IMR-90 (cell line): Measurements from ENCODE around the gene PGBD1. TPM values are rescaled to one million over a fixed set of nuclear protein-coding genes. Genes with fewer than 3 reads are reported as not detected.

ENCODE experiments used
- ATAC-seq: fragments of 200-7000 bp; cut with Tn5 transposase; 2 replicates; pipeline ENCODE4 v1.9.1; 2020; ENCODE audit warnings: low read depth, mild to moderate bottlenecking, moderate library complexity
- BruUV-seq: library from RNA; stranded (reverse); fragments of 400-500 nt; replicated peaks from 2 replicates; lab custom pipeline; 2021; lab: Mats Ljungman, UMichigan
- CTCF ChIA-PET: fragments of 300-600 bp; formaldehyde crosslinking; extraction: SDS; loops from one replicate; lab custom pipeline; 2021; ENCODE audit warnings: antibody characterized with exemption; lab: Yijun Ruan, JAX
- POLR2A ChIA-PET: fragments of 300-600 bp; sonication (Branson Sonifier 250); formaldehyde crosslinking; loops from one replicate; lab custom pipeline; 2022; ENCODE audit warnings: antibody characterized with exemption; ENCODE audit not compliant: unreplicated experiment; lab: Charles Lee
- DNase-seq: peaks from one replicate; pipeline ENCODE4 v3.0.0; 2013
- H2AFZ ChIP-seq: replicated peaks from 2 replicates; pipeline ENCODE3; 2013; ENCODE audit warnings: low read length, mild to moderate bottlenecking; ENCODE audit not compliant: poor library complexity
- H2AK5ac ChIP-seq: 2 replicates; pipeline ENCODE4 v1.6.1; 2013; ENCODE audit warnings: low read depth, low read length, inconsistent platforms
- H2AK9ac ChIP-seq: replicated peaks from 2 replicates; pipeline ENCODE3; 2013; ENCODE audit warnings: mild to moderate bottlenecking, low read depth, low read length, moderate library complexity; ENCODE audit not compliant: poor library complexity
- H2BK120ac ChIP-seq: 2 replicates; pipeline ENCODE4 v1.6.1; 2013; ENCODE audit warnings: low read depth, low read length, inconsistent platforms
- H2BK15ac ChIP-seq: 3 replicates; pipeline ENCODE4 v1.6.1; 2013; ENCODE audit warnings: low read depth, low read length, inconsistent platforms
- H2BK20ac ChIP-seq: 2 replicates; pipeline ENCODE4 v1.6.1; 2013; ENCODE audit warnings: low read depth, mild to moderate bottlenecking, inconsistent platforms, low read length, moderate library complexity
- H2BK5ac ChIP-seq: 2 replicates; pipeline ENCODE4 v1.6.1; 2013; ENCODE audit warnings: mild to moderate bottlenecking, low read depth, low read length, inconsistent platforms; ENCODE audit not compliant: poor library complexity, severe bottlenecking
- H3K14ac ChIP-seq: replicated peaks from 2 replicates; pipeline ENCODE4 v1.6.1; 2013; ENCODE audit warnings: low read depth, low read length, inconsistent platforms
- H3K18ac ChIP-seq: 2 replicates; pipeline ENCODE4 v1.6.1; 2013; ENCODE audit warnings: low read depth, low read length, control low read depth
- H3K23ac ChIP-seq: 2 replicates; pipeline ENCODE4 v1.6.1; 2013; ENCODE audit warnings: low read depth, low read length, inconsistent platforms
- H3K27ac ChIP-seq: 2 replicates; pipeline ENCODE4 v1.5.1; 2013; ENCODE audit warnings: mild to moderate bottlenecking, control low read depth, low read length; ENCODE audit not compliant: insufficient read depth
- H3K27me3 ChIP-seq: 2 replicates; pipeline ENCODE4 v1.6.1; 2013; ENCODE audit warnings: low read length; ENCODE audit not compliant: control insufficient read depth, insufficient read depth
- H3K36me3 ChIP-seq: 2 replicates; pipeline ENCODE4 v1.6.1; 2013; ENCODE audit warnings: low read length, mixed read lengths; ENCODE audit not compliant: control insufficient read depth, insufficient read depth
- H3K4ac ChIP-seq: 2 replicates; pipeline ENCODE4 v1.6.1; 2013; ENCODE audit warnings: low read depth, low read length, inconsistent platforms
- H3K4me1 ChIP-seq: 2 replicates; pipeline ENCODE4 v1.6.1; 2013; ENCODE audit warnings: low read length, mixed read lengths; ENCODE audit not compliant: control insufficient read depth, insufficient read depth
- H3K4me2 ChIP-seq: 2 replicates; pipeline ENCODE4 v1.6.1; 2013; ENCODE audit warnings: low read depth, mild to moderate bottlenecking, control low read depth, low read length, moderate library complexity
- H3K4me3 ChIP-seq: 2 replicates; pipeline ENCODE4 v1.5.1; 2013; ENCODE audit warnings: low read depth, mild to moderate bottlenecking, control low read depth, low read length, moderate library complexity; ENCODE audit not compliant: insufficient read depth
- H3K56ac ChIP-seq: 2 replicates; pipeline ENCODE4 v1.6.1; 2013; ENCODE audit warnings: low read length, inconsistent platforms; ENCODE audit not compliant: insufficient read depth; ENCODE audit errors: extremely low read depth
- H3K79me1 ChIP-seq, 2 experiments: 2 replicates each; pipeline ENCODE4 v1.6.1; 2013; ENCODE audit warnings: low read length in 2 of 2, inconsistent platforms in 1 of 2, low read depth in 1 of 2
- H3K9ac ChIP-seq: 2 replicates; pipeline ENCODE4 v1.6.1; 2013; ENCODE audit warnings: low read depth, low read length, control low read depth
- H3K9me1 ChIP-seq: 2 replicates; pipeline ENCODE4 v1.6.1; 2013; ENCODE audit warnings: low read length, inconsistent platforms; ENCODE audit not compliant: insufficient read depth
- H3K9me3 ChIP-seq: 2 replicates; pipeline ENCODE4 v1.6.1; 2013; ENCODE audit warnings: low read length; ENCODE audit not compliant: control insufficient read depth, insufficient read depth
- H4K20me1 ChIP-seq: 2 replicates; pipeline ENCODE4 v1.6.1; 2013; ENCODE audit warnings: low read length, inconsistent platforms; ENCODE audit not compliant: insufficient read depth
- H4K5ac ChIP-seq: 2 replicates; pipeline ENCODE4 v1.6.1; 2013; ENCODE audit warnings: mild to moderate bottlenecking, low read depth, low read length, control low read depth
- H4K8ac ChIP-seq, 2 experiments: 2 replicates each; pipeline ENCODE4 v1.6.1; 2013; ENCODE audit warnings: low read depth in 2 of 2, low read length in 2 of 2, control low read depth in 1 of 2, inconsistent platforms in 1 of 2
- H4K91ac ChIP-seq: 2 replicates; pipeline ENCODE4 v1.6.1; 2013; ENCODE audit warnings: low read depth, low read length, inconsistent platforms; ENCODE audit not compliant: insufficient read depth
- RAD21 ChIP-seq: IDR thresholded peaks from 2 replicates; pipeline ENCODE4 v1.6.1; 2012; ENCODE audit warnings: low read length, improper control_type of control experiment
- WGBS, 2 experiments: methylation state at CpG; one replicate each; pipeline versions ENCODE4 v1.1.5 to v1.1.7; 2013; ENCODE audit warnings: missing lambda C conversion rate in 2 of 2; ENCODE audit not compliant: insufficient read length in 1 of 2; ENCODE audit errors: extremely low coverage in 2 of 2; 5-methylcytosine and 5-hydroxymethylcytosine counted together
- dilution Hi-C: fragments of 300-500 bp; cut with HindIII; formaldehyde crosslinking; loops from one replicate; pipeline ENCODE4 v1.14.3; 2018; ENCODE audit warnings: low sequenced_read_pairs; ENCODE audit not compliant: unreplicated experiment
- in situ Hi-C: fragments of 300-500 bp; cut with MboI; formaldehyde crosslinking; loops from 3 replicates; pipeline ENCODE4 v1.14.3; 2019; ENCODE audit warnings: low sequenced_read_pairs, inconsistent platforms, mixed read lengths
- intact Hi-C: fragments of 100-400 bp; cut with micrococcal nuclease; formaldehyde crosslinking; loops from 2 replicates; pipeline ENCODE4 v1.10.0; 2022
- polyA plus RNA-seq, 3 experiments: library from polyadenylated mRNA; depleted of rRNA; stranded (reverse); fragments of >200 nt; gene quantifications; 2 replicates each; pipeline ENCODE4 v1.2.3, GENCODE V29; 2012; ENCODE audit warnings: low replicate concordance in 1 of 3
- total RNA-seq: library from RNA; depleted of rRNA; stranded (reverse); fragments of >200 nt; gene quantifications from 2 replicates; pipeline ENCODE4 v1.2.3, GENCODE V29; 2012

Gene PGBD1
- total and polyA plus RNA-seq, 2 of the 4 experiments (the other 2 are of a cell fraction): 3.9 to 6.3 TPM

GRCh38 chr6:28343898-28344677 is 62.7 kb downstream of the PGBD1 start:
- dilution Hi-C loops: no loop called here
- POLR2A ChIA-PET: no interaction called here

More at GRCh38 chr6:28343898-28344677, 62.7 kb downstream of the PGBD1 start:
- no peaks in the 10 kb centered on the region for H3K79me1 ChIP-seq
- no peak overlapping the region for H3K9ac ChIP-seq
- TF ChIP-seq RAD21: no peak
- H3K27ac ChIP-seq: no peak overlapping the region
- no peaks in the 10 kb centered on the region for H4K20me1 ChIP-seq
- H4K8ac ChIP-seq: no peak overlapping the region
- H3K9me3 ChIP-seq: no peaks in the 10 kb centered on the region
- no TSS peak for BruUV-seq
- no peak overlapping the region for H2AK9ac ChIP-seq
- intact Hi-C loops: no loop called here
- no peak overlapping the region for H3K18ac ChIP-seq
- no peak overlapping the region for H2BK20ac ChIP-seq
- DNase-seq (no peak), ATAC-seq (no peak)
- no peak overlapping the region for H4K91ac ChIP-seq
- no peak overlapping the region for H2BK5ac ChIP-seq
- no peaks in the 10 kb centered on the region for H3K9me1 ChIP-seq
- no peak overlapping the region for H2BK120ac ChIP-seq
- no peak overlapping the region for H3K4me2 ChIP-seq
- no peak overlapping the region for H3K14ac ChIP-seq
- no peak overlapping the region for H2AK5ac ChIP-seq
- H3K4ac ChIP-seq: no peak overlapping the region
- no CpG with 5 or more reads among the region's 1 CpG for WGBS, 2 experiments
- H3K23ac ChIP-seq: no peak overlapping the region
- no peak overlapping the region for H2BK15ac ChIP-seq
- no peak overlapping the region for H4K5ac ChIP-seq
- no peaks in the 10 kb centered on the region for H3K36me3 ChIP-seq
- no peak overlapping the region for H2AFZ ChIP-seq
- H3K56ac ChIP-seq: no peak overlapping the region
- H3K4me3 ChIP-seq: no peak overlapping the region
- H3K4me1 ChIP-seq: no peaks in the 10 kb centered on the region
- in situ Hi-C loops: no loop called here
- CTCF ChIA-PET: no interaction called here
- peaks cover 16% of the 10 kb centered on the region for H3K27me3 ChIP-seq
